ENCODE measurements around the gene SYNPO2.
"Not testable (repeated sequence)": the region's sequence is repeated elsewhere in the genome, so short reads cannot be mapped to it uniquely, and the experiment has no call there.

The SYNPO2 gene

DNA sequence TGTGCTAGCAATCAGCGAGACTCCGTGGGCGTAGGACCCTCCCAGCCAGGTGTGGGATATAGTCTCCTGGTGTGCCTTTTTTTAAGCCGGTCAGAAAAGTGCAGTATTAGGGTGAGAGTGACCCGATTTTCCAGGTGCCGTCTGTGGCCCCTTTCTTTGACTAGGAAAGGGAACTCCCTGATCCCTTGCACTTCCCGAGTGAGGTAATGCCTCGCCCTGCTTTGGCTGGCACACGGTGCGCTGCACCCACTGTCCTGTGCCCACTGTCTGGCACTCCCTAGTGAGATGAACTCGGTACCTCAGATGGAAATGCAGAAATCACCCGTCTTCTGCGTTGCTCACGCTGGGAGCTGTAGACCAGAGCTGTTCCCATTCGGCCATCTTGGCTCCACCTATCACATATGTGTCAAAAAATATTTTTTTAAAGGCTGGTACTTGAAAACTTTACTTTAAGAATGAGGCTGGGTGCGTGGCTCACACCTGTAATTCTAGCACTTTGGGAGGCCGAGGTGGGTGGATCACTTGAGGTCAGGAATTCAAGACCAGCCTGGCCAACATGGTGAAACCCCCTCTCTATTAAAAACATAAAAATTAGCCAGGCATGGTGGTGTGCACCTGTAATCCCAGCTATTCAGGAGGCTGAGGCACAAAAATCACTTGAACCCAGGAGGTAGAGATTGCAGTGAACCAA is 179.2 kb downstream of the SYNPO2 start:
- Histone ChIP-seq H2AFZ (ENCODE audit: low read depth, low read length) (peak overlapping the region; percentile 46), H3K4me3 (ENCODE audit: low read length) (peak overlapping the region; percentile 41)
- H3K4me1 ChIP-seq (ENCODE audit: insufficient read depth, low read length); H3K9me3 ChIP-seq (ENCODE audit: low read length); H3K27me3 ChIP-seq (ENCODE audit: insufficient read depth, low read length); H3K36me3 ChIP-seq (ENCODE audit: insufficient read depth, low read length): not testable (repeated sequence)

DNA sequence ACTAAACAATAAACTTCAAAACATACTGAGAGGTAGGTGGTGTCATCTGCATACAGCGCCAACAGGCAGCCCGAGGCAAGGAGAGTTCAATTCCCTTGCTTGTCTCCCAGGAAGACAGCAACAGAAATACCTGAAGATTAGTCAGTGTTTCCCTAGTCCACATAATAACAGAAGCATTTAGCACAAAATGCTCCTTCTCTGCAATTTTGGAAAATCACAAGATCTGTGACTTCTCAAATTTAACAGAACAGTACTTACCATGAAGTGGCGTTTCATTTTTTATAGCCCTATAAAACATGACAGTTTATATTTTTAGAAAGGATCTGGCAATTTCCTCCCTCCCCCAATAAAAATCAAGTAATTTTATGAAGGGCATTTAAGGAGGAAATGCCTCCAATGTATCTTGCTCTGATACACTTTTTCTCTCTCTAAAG is 179.9 kb downstream of the SYNPO2 start:
- H3K4me3 ChIP-seq (ENCODE audit: low read length): no peak overlapping the region

DNA sequence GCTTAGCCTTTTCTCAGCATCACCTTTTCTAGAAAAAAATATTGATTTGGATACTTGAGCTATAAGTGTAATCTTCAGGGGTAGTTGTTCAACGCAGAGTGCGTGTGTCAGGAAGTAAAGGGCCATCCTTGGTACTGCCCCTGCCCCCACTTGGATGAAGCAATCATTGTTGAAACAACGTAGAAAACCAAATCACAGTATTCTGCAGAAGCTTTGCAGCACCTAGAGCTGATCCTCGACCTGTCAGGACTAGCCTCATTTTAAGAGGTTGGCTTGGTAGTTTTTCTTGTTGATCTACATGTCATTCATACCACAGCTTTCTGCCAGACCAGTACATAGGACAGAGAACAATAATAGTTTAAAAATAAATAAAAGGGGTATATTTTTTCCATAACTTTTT is 181.6 kb downstream of the SYNPO2 start:
- peaks cover 4% of the 10 kb centered on the region for H3K27me3 ChIP-seq (ENCODE audit: insufficient read depth, low read length)
- H3K4me1 ChIP-seq (ENCODE audit: insufficient read depth, low read length): no peaks in the 10 kb centered on the region
- H2AFZ ChIP-seq (ENCODE audit: low read depth, low read length): no peak overlapping the region
- no peak overlapping the region for H3K4me3 ChIP-seq (ENCODE audit: low read length)
- no peaks in the 10 kb centered on the region for H3K36me3 ChIP-seq (ENCODE audit: insufficient read depth, low read length)
- H3K9me3 ChIP-seq (ENCODE audit: low read length): no peaks in the 10 kb centered on the region

More for the DNA sequence above, 179.9 kb downstream of the SYNPO2 start:
- H3K27me3 ChIP-seq (ENCODE audit: insufficient read depth, low read length): peaks cover 4% of the 10 kb centered on the region
- H3K36me3 ChIP-seq (ENCODE audit: insufficient read depth, low read length): no peaks in the 10 kb centered on the region
- H2AFZ ChIP-seq (ENCODE audit: low read depth, low read length): no peak overlapping the region
- H3K4me1 ChIP-seq (ENCODE audit: insufficient read depth, low read length): no peaks in the 10 kb centered on the region
- H3K9me3 ChIP-seq (ENCODE audit: low read length): no peaks in the 10 kb centered on the region

DNA sequence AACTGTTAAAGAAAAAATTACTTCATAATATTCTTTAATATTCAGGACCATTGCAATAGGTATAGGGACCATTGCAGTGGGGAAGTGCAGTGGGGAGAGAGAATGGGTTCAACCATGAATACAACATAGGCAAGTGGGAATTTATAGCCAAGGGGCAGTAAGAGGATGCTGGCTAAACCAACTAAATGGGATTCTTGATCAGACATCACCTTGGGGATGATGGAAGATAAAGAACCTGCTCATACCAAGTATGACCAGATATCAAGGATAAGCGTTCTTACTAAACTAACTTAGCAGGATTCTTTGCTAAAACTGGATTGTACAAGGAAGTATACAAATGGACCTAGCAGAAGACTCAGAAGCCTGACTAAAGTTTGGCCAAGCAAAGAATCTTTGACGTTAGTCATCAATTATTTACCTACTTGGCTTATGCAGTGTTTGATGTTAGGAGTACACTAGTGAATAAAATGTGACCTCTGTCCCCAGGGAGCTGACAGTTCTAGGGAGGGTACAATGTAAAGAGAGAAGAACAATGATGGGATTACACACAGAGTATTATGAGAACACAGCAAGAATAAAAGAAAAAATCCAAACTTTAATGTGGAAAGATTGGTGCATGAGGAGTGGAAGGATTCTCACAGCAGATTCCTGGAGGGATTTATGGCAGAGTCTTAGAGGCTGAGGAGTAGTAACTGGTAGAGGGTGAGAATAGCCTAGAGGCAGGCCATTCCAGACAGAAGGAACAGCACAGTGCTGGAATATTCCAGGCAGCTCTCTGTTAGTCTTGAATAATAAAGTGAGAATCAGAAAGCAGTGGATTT is 192.3 kb downstream of the SYNPO2 start:
- H3K27me3 ChIP-seq (ENCODE audit: insufficient read depth, low read length): no peaks in the 10 kb centered on the region
- H2AFZ ChIP-seq (ENCODE audit: low read depth, low read length): no peak overlapping the region
- H3K36me3 ChIP-seq (ENCODE audit: insufficient read depth, low read length): no peaks in the 10 kb centered on the region
- peaks cover 3% of the 10 kb centered on the region for H3K4me1 ChIP-seq (ENCODE audit: insufficient read depth, low read length)
- H3K4me3 ChIP-seq (ENCODE audit: low read length): no peak overlapping the region
- no peaks in the 10 kb centered on the region for H3K9me3 ChIP-seq (ENCODE audit: low read length)

DNA sequence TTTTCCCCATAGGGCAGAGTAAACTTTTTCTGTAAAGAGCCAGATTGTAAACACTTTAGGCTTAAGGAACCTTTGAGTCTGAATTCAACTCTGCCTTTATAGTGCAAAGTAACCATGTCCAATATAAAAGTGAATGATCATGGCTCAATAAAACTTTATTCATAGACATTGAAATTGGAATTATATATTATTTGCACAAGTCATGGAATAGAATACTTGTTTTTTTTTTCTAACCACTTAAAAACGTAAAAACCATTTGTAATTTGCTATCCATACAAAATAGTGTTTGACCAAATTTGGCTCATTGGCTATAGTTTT is 192.8 kb downstream of the SYNPO2 start:
- H3K36me3 ChIP-seq (ENCODE audit: insufficient read depth, low read length): no peaks in the 10 kb centered on the region
- H3K27me3 ChIP-seq (ENCODE audit: insufficient read depth, low read length): no peaks in the 10 kb centered on the region
- H3K4me3 ChIP-seq (ENCODE audit: low read length): no peak overlapping the region
- H2AFZ ChIP-seq (ENCODE audit: low read depth, low read length): no peak overlapping the region
- H3K9me3 ChIP-seq (ENCODE audit: low read length): no peaks in the 10 kb centered on the region
- H3K4me1 ChIP-seq (ENCODE audit: insufficient read depth, low read length): peaks cover 3% of the 10 kb centered on the region

DNA sequence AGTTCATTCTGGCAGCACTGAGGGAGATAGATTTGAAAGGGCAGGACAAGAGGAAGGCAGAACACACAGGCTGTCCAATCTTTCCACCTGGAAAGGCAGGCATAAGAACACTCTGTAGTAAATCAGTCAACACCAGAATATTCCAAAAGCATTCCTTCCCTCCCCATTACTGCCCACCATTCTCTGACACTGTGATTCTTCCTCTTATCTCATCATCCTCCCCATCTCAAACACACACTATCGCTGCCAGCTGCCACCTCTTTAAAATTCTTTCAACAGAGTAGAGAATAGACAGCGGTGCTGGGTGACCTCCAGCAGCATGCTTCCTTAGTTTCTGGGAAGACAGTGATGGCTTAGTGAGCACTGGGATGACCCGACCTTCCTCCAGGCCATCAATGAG is 193.3 kb downstream of the SYNPO2 start:
- H3K27me3 ChIP-seq (ENCODE audit: insufficient read depth, low read length): no peaks in the 10 kb centered on the region
- no peaks in the 10 kb centered on the region for H3K36me3 ChIP-seq (ENCODE audit: insufficient read depth, low read length)
- no peak overlapping the region for H3K4me3 ChIP-seq (ENCODE audit: low read length)
- no peak overlapping the region for H2AFZ ChIP-seq (ENCODE audit: low read depth, low read length)
- H3K9me3 ChIP-seq (ENCODE audit: low read length): no peaks in the 10 kb centered on the region
- H3K4me1 ChIP-seq (ENCODE audit: insufficient read depth, low read length): peaks cover 3% of the 10 kb centered on the region

DNA sequence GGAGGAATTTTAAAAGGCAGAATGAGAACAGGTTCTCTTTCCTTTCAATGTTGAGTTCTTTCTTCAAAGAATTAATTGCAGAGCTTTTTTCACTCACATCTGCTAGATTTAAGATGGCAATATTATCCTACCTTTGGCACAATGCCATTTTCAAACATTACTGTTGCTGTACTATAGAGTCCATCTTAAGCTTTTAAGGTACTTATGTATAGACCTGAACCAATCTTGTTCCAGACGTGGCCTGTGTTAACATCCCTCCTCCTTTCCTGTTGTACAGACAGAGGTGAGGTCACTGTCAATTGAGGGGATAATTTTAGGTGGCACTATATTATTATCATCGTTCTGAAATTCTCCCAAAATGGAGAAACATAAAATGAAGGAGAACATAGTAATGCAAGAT is 194.0 kb downstream of the SYNPO2 start:
- Histone ChIP-seq H2AFZ (ENCODE audit: low read depth, low read length) (no peak overlapping the region), H3K27me3 (ENCODE audit: insufficient read depth, low read length) (no peaks in the 10 kb centered on the region), H3K4me1 (ENCODE audit: insufficient read depth, low read length) (peaks cover 3% of the 10 kb centered on the region), H3K36me3 (ENCODE audit: insufficient read depth, low read length) (no peaks in the 10 kb centered on the region), H3K4me3 (ENCODE audit: low read length) (no peak overlapping the region), H3K9me3 (ENCODE audit: low read length) (no peaks in the 10 kb centered on the region)

DNA sequence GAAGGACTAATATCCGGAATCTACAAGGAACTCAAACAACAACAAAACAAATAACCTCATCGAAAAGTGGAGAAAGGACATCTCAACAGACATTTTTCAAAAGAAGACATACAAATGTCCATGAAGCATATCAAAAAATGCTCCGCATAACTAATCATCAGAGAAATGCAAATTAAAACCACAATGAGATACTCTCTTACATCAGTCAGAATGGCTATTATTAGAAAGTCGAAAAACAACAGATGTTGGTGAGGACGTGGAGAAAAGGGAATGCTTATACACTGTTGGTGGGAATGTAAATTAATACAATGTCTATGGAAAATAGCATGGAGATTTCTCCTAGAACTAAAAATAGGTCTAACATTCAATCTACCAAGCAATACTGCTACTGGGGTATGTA is 195.9 kb downstream of the SYNPO2 start:
- Histone ChIP-seq H3K36me3 (ENCODE audit: insufficient read depth, low read length) (no peaks in the 10 kb centered on the region), H2AFZ (ENCODE audit: low read depth, low read length) (no peak overlapping the region), H3K9me3 (ENCODE audit: low read length) (no peaks in the 10 kb centered on the region), H3K4me3 (ENCODE audit: low read length) (no peak overlapping the region), H3K27me3 (ENCODE audit: insufficient read depth, low read length) (no peaks in the 10 kb centered on the region), H3K4me1 (ENCODE audit: insufficient read depth, low read length) (peaks cover 3% of the 10 kb centered on the region)

DNA sequence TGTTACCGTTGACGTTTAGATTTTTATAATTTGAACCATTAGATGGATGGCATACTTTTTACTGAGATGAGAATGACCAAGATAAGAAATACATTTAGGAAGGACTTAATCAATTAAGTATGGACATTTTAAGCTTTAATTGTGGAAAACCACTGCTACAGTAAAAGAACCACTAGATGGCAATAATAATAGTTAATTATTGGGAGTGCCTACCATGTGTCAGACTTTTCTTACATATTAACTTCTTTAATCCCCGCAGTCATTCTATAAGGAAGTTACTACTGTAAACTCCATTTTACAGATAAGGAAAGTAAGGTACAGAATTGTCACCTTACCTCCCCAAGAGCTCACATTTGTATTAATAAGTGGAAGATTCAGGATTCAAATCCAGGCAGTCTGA is 198.5 kb downstream of the SYNPO2 start:
- Histone ChIP-seq H3K27me3 (ENCODE audit: insufficient read depth, low read length) (no peaks in the 10 kb centered on the region), H3K4me3 (ENCODE audit: low read length) (no peak overlapping the region), H3K36me3 (ENCODE audit: insufficient read depth, low read length) (no peaks in the 10 kb centered on the region), H3K4me1 (ENCODE audit: insufficient read depth, low read length) (peaks cover under 1% of the 10 kb centered on the region), H3K9me3 (ENCODE audit: low read length) (no peaks in the 10 kb centered on the region), H2AFZ (ENCODE audit: low read depth, low read length) (no peak overlapping the region)

DNA sequence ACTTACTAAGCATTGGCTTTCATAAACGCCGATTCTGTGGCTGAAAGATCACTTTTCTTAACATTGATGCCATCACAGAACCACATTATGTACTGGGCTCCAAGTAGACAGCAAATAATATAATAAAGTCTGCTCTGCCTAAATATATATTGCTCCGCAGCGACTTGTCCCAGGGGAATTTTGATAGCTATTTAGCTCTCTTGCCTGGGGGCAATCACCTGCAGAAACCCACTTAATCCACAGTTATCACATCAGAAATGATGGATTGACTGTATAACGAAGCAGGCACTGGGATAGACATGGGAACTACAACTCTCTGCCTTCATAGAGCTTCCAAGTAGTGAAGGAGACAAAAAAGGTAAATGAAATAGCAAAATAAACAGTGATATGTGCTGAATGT is 199.0 kb downstream of the SYNPO2 start:
- Histone ChIP-seq H3K4me3 (ENCODE audit: low read length) (no peak overlapping the region), H3K9me3 (ENCODE audit: low read length) (no peaks in the 10 kb centered on the region), H3K27me3 (ENCODE audit: insufficient read depth, low read length) (no peaks in the 10 kb centered on the region), H3K36me3 (ENCODE audit: insufficient read depth, low read length) (no peaks in the 10 kb centered on the region), H3K4me1 (ENCODE audit: insufficient read depth, low read length) (no peaks in the 10 kb centered on the region), H2AFZ (ENCODE audit: low read depth, low read length) (no peak overlapping the region)

DNA sequence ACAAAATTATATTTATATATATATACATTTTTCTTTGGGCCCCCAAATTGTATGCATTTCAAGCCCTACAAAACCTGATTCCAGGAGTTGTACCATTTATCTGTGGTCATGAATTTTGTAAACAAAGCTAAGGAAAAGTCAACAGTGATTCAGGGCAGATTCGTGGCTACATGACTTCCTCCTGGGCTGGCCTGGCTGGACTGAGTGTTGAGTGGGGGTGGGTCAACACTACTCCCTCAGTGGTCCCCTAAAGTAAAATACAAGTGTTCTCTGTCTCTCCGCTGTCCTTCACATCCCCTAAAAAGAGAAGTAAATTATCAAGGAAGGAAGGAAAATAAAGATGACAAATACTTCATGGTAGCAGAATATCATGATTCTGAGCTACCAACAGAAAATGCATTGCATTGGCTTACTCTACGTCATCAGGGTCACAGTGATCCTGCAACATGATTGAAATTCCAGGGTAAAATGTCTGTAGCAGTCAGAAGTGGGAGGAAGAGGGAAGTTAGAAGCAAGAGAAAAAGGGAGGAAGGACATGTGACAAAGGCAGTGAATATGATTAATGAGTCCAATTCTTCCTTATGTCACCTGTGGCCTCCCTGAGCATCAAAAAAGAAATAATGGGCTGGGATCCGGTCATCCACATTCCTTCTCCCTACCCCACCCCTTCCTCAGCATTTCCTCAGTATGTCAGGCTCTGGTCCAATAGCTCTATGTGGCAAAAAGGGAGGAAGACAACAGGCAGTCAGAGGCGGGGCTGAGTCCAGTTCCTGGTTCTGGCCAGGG is 204.6 kb downstream of the SYNPO2 start:
- Histone ChIP-seq H2AFZ (ENCODE audit: low read depth, low read length) (no peak overlapping the region), H3K36me3 (ENCODE audit: insufficient read depth, low read length) (no peaks in the 10 kb centered on the region), H3K27me3 (ENCODE audit: insufficient read depth, low read length) (no peaks in the 10 kb centered on the region), H3K9me3 (ENCODE audit: low read length) (no peaks in the 10 kb centered on the region), H3K4me1 (ENCODE audit: insufficient read depth, low read length) (no peaks in the 10 kb centered on the region), H3K4me3 (ENCODE audit: low read length) (no peak overlapping the region)

DNA sequence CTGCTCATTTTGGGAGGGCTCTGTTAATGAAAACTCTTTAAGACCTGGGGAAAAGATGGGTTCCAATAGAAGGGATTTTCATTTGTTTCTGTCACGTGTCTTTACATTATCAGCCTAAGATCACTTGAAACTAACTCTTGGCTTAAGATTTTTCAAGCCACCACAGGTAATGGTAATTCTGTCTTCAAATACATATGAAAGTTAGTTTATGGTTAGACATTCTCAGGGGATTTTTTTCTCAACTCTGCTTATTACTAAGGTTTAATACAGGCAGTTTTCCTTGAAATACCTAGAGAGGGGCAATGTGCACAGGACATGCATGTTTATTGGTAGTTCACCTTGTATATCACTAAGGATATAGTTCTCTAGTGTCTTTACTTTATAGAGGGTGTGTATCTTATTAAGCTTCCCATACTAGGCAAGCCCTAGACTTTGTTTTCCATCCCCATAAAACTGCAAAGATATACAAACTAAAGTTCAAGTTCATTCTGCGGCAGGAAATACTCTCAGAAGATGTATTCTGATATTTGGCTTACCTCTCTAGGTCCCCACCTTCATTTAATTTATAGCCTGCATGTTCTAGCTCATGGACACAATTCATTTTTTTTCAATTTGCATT is 208.7 kb downstream of the SYNPO2 start:
- Histone ChIP-seq H3K4me3 (ENCODE audit: low read length) (no peak overlapping the region), H2AFZ (ENCODE audit: low read depth, low read length) (no peak overlapping the region), H3K27me3 (ENCODE audit: insufficient read depth, low read length) (no peaks in the 10 kb centered on the region), H3K36me3 (ENCODE audit: insufficient read depth, low read length) (no peaks in the 10 kb centered on the region), H3K4me1 (ENCODE audit: insufficient read depth, low read length) (no peaks in the 10 kb centered on the region), H3K9me3 (ENCODE audit: low read length) (no peaks in the 10 kb centered on the region)

DNA sequence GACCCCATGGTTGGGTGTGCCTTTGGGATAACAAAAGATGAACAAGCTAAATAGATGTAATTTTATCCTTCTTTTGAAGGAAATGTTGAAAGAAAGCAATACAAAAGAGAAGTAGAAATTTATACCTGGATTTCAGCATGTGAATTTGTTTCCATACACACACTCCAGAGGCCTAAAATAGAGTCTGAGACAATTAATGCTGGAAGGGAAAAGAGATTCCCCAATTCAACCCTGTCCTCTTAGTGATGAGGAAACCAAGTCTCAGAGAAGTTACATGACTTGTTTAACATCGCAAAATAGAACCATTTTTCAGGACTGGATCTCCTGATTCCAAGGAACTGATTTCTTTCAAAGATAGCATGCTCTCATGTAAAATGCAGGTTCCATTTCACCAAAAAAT is 209.7 kb downstream of the SYNPO2 start:
- H3K36me3 ChIP-seq (ENCODE audit: insufficient read depth, low read length): no peaks in the 10 kb centered on the region
- H3K4me3 ChIP-seq (ENCODE audit: low read length): no peak overlapping the region
- peaks cover 3% of the 10 kb centered on the region for H3K4me1 ChIP-seq (ENCODE audit: insufficient read depth, low read length)
- no peak overlapping the region for H2AFZ ChIP-seq (ENCODE audit: low read depth, low read length)
- H3K27me3 ChIP-seq (ENCODE audit: insufficient read depth, low read length): no peaks in the 10 kb centered on the region
- no peaks in the 10 kb centered on the region for H3K9me3 ChIP-seq (ENCODE audit: low read length)
